Calu3 (cell line): Measurements from ENCODE around the gene CD200R1. TPM values are rescaled to one million over a fixed set of nuclear protein-coding genes. Genes with fewer than 3 reads are reported as not detected.

Experiments
- Bru-seq: library from RNA; stranded (reverse); fragments of 400-500 nt; gene quantifications from one replicate; lab custom pipeline; 2021; lab: Mats Ljungman, UMichigan
- BruChase-seq, 2 experiments: library from RNA; stranded (reverse); fragments of 400-500 nt; gene quantifications; one replicate each; lab custom pipeline; 2021; lab: Mats Ljungman, UMichigan
- BruUV-seq: library from RNA; stranded (reverse); fragments of 400-500 nt; replicated peaks from 2 replicates; lab custom pipeline; 2021; lab: Mats Ljungman, UMichigan
- CTCF ChIA-PET: fragments of 300-600 bp; sonication (Branson Sonifier 250); formaldehyde crosslinking; loops from one replicate; lab custom pipeline; 2022; ENCODE audit warnings: antibody characterized with exemption; lab: Charles Lee
- DNase-seq: peaks from one replicate; pipeline ENCODE4 v3.0.0; 2022
- H3K27ac Mint-ChIP-seq: one replicate; pipeline ENCODE4 v1.8.0; 2022; ENCODE audit warnings: mixed read lengths; ENCODE audit not compliant: unreplicated experiment
- H3K27me3 Mint-ChIP-seq: one replicate; pipeline ENCODE4 v1.8.0; 2022; ENCODE audit warnings: mixed read lengths; ENCODE audit not compliant: unreplicated experiment
- H3K36me3 Mint-ChIP-seq: one replicate; pipeline ENCODE4 v1.8.0; 2022; ENCODE audit warnings: mild to moderate bottlenecking, moderate library complexity, mixed read lengths; ENCODE audit not compliant: insufficient read depth, unreplicated experiment
- H3K4me1 Mint-ChIP-seq: one replicate; pipeline ENCODE4 v1.8.0; 2022; ENCODE audit warnings: mild to moderate bottlenecking, low read depth, mixed read lengths; ENCODE audit not compliant: unreplicated experiment
- H3K4me3 Mint-ChIP-seq: one replicate; pipeline ENCODE4 v1.8.0; 2022; ENCODE audit warnings: mild to moderate bottlenecking, low read depth, moderate library complexity, mixed read lengths; ENCODE audit not compliant: unreplicated experiment
- H3K9me3 Mint-ChIP-seq: one replicate; pipeline ENCODE4 v1.8.0; 2022; ENCODE audit warnings: low read depth, mixed read lengths; ENCODE audit not compliant: unreplicated experiment
- CTCF ChIP-seq: fragments of 200-600 bp; IDR thresholded peaks from one replicate; pipeline ENCODE4 v1.8.0; 2022; ENCODE audit warnings: antibody characterized with exemption; ENCODE audit not compliant: unreplicated experiment
- intact Hi-C: fragments of 100-400 bp; cut with micrococcal nuclease; formaldehyde crosslinking; loops from one replicate; pipeline ENCODE4 v1.10.0; 2022; ENCODE audit not compliant: unreplicated experiment
- long read RNA-seq: library from polyadenylated mRNA; stranded (forward); transcript quantifications from one replicate; pipeline ENCODE4 v2.0.0, GENCODE V29; 2022
- total RNA-seq: library from RNA; stranded (reverse); gene quantifications from 2 replicates; pipeline ENCODE4 v1.2.3, GENCODE V29; 2022

The CD200R1 gene
- total RNA-seq, result not detected in 2 replicates
- percentile 13 among the genes with signal in this experiment for Bru-seq, nascent RNA
- percentile 21 among the genes with signal in this experiment for BruChase-seq, experiment 1, labeled RNA remaining after a 6-hour chase
- BruChase-seq, experiment 2, labeled RNA remaining after a 2-hour chase, result percentile 22 among the genes with signal in this experiment
- long read RNA-seq, result 0 reads

- Mint-ChIP-seq H3K9me3 (no peaks in the 10 kb centered on the region), H3K27me3 (peaks cover 14% of the 10 kb centered on the region), H3K27ac (no peak within 1 kb of the TSS), H3K36me3 (no peaks in the 10 kb centered on the region), H3K4me1 (no peaks in the 10 kb centered on the region), H3K4me3 (no peak within 1 kb of the TSS)
- CTCF ChIA-PET, result interaction anchor here (0.6 kb wide), 1 partner anchor 29 kb away, joined by 3 read pairs; no protein-coding TSS in a partner anchor
- no TSS peak for BruUV-seq
- intact Hi-C loops, result no loop called here
- DNase-seq, result no peak
- no peak for TF ChIP-seq CTCF
These were observed at the start of gene CD200R1 for GRCh38 chr3:112974894-112975293. TSS of gene CD200R1 (minus strand) at chr3:112975103. CDS start at chr3:112974857, 246 bp downstream.

GRCh38 chr3:113021471-113021870 is 46.6 kb upstream of the CD200R1 start:
- peaks cover 19% of the 10 kb centered on the region for H3K36me3 Mint-ChIP-seq
- peaks cover 2% of the 10 kb centered on the region for H3K9me3 Mint-ChIP-seq
- no peaks in the 10 kb centered on the region for H3K27me3 Mint-ChIP-seq
- intact Hi-C loops, result no loop called here
- H3K27ac Mint-ChIP-seq, result no peak overlapping the region
- peaks cover 19% of the 10 kb centered on the region for H3K4me1 Mint-ChIP-seq
- no peak for DNase-seq
- H3K4me3 Mint-ChIP-seq, result no peak overlapping the region
- no peak for TF ChIP-seq CTCF
- CTCF ChIA-PET, result interaction anchor here (0.6 to 0.7 kb wide), 2 partner anchors 20 to 26 kb away, joined by 4 read pairs; no protein-coding TSS in a partner anchor
- no TSS peak for BruUV-seq

- H3K4me3 Mint-ChIP-seq, result peak overlapping the region; percentile 83
- H3K27ac Mint-ChIP-seq, result peak overlapping the region; percentile 7
- H3K9me3 Mint-ChIP-seq, result peaks cover 2% of the 10 kb centered on the region
- BruUV-seq, result no TSS peak
- CTCF ChIA-PET, result interaction anchor here (0.6 to 1.1 kb wide), 5 partner anchors 9 to 288 kb away, joined by 3 to 8 read pairs (median 5); no protein-coding TSS in a partner anchor
- no peak for TF ChIP-seq CTCF
- no peaks in the 10 kb centered on the region for H3K27me3 Mint-ChIP-seq
- H3K4me1 Mint-ChIP-seq, result peaks cover 26% of the 10 kb centered on the region
- intact Hi-C loops, result no loop called here
- DNase-seq, result peak; percentile 82
- H3K36me3 Mint-ChIP-seq, result peaks cover 31% of the 10 kb centered on the region
These were observed 44.6 kb upstream of the CD200R1 start for GRCh38 chr3:113019182-113020137.

- intact Hi-C loops, result no loop called here
- no peak for TF ChIP-seq CTCF
- Mint-ChIP-seq H3K36me3 (peaks cover 31% of the 10 kb centered on the region), H3K4me3 (peak overlapping the region; percentile 83), H3K9me3 (peaks cover 2% of the 10 kb centered on the region), H3K4me1 (peaks cover 26% of the 10 kb centered on the region), H3K27me3 (no peaks in the 10 kb centered on the region), H3K27ac (peak overlapping the region; percentile 7)
- no peak for DNase-seq
- CTCF ChIA-PET, result interaction anchor here (0.6 to 1.1 kb wide), 4 partner anchors 8 to 288 kb away, joined by 3 to 8 read pairs (median 5); no protein-coding TSS in a partner anchor
- no TSS peak for BruUV-seq
These were observed 43.8 kb upstream of the CD200R1 start for GRCh38 chr3:113018536-113019181.
